ENCODE results near the gene AP2M1.

DNA sequence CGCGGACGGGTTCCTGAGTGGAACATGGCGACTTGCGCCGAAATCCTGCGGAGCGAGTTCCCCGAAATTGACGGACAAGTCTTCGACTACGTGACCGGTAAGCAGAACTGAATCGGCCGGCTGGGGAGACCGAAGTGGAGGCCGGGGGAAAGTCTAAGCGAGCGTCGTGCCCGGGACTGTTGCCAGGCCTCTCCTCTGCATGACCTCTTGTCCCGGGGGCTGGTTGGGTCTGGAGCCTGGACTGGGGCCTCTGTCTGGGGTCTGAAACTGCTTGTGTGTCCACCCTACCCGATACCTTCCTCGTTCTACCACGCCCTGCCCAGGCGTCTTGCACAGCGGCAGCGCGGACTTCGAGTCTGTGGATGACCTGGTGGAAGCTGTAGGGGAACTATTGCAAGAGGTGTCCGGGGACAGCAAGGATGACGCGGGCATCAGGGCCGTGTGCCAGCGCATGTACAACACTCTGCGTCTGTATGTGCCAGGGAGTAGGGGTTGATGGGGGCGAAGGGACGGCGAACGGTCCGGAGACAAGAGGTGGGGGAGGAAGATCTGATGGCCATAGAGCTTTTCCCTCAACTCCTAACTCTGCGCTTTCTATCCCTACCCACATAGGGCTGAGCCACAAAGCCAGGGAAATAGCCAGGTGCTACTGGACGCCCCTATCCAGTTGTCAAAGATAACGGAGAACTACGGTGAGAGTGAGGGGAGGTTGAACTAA is 11.7 kb downstream of the AP2M1 start, which contains the start of gene ABCF3:
- TF ChIP-seq POLR2A (IDR thresholded peaks at IDR 0.05) (peak in 2 of 4 donors; percentile 19 to 69), CTCF (IDR thresholded peaks at IDR 0.05) (no peak)

All from stomach (tissue), 4 donors.